Smooth muscle cell (in vitro differentiated cells): ENCODE measurements around the gene ELMO2. TPM values are rescaled to one million over a fixed set of nuclear protein-coding genes. Genes with fewer than 3 reads are reported as not detected.

Source experiments
- DNase-seq: peaks from one replicate; lab custom pipeline; 2025; ENCODE audit not compliant: unreplicated experiment; lab: John Stamatoyannopoulos, UW
- H2AFZ ChIP-seq: fragments of 200-600 bp; sonication (generic); 2 replicates; pipeline ENCODE4 v1.6.0; 2016; ENCODE audit warnings: antibody characterized with exemption, low read depth, mild to moderate bottlenecking
- H3F3A ChIP-seq: fragments of 200-600 bp; sonication (generic); 2 replicates; pipeline ENCODE4 v1.6.0; 2017; ENCODE audit warnings: antibody characterized with exemption, low read depth
- H3K27ac ChIP-seq: fragments of 200-600 bp; sonication (generic); 2 replicates; pipeline ENCODE4 v1.5.1; 2016; ENCODE audit warnings: low read depth, mild to moderate bottlenecking
- H3K27me3 ChIP-seq: fragments of 200-600 bp; sonication (generic); 2 replicates; pipeline ENCODE4 v1.6.1; 2016; ENCODE audit warnings: low read depth, mild to moderate bottlenecking
- H3K36me3 ChIP-seq: fragments of 200-600 bp; sonication (generic); 2 replicates; pipeline ENCODE4 v1.5.1; 2016; ENCODE audit warnings: low read depth
- H3K4me1 ChIP-seq: fragments of 200-600 bp; sonication (generic); 2 replicates; pipeline ENCODE4 v1.5.1; 2016; ENCODE audit warnings: low read depth
- H3K4me2 ChIP-seq: fragments of 200-600 bp; sonication (generic); 2 replicates; pipeline ENCODE4 v1.6.0; 2016; ENCODE audit warnings: mild to moderate bottlenecking
- H3K4me3 ChIP-seq: fragments of 200-600 bp; sonication (generic); 2 replicates; pipeline ENCODE4 v1.5.1; 2016; ENCODE audit warnings: mild to moderate bottlenecking
- H3K79me2 ChIP-seq: fragments of 200-600 bp; sonication (generic); 2 replicates; pipeline ENCODE4 v1.6.0; 2016; ENCODE audit warnings: low read depth, mild to moderate bottlenecking
- H3K9ac ChIP-seq: fragments of 200-600 bp; sonication (generic); 2 replicates; pipeline ENCODE4 v1.6.0; 2016; ENCODE audit warnings: low read depth
- H3K9me3 ChIP-seq: fragments of 200-600 bp; sonication (generic); replicated peaks from 2 replicates; pipeline ENCODE4 v1.5.1; 2016; ENCODE audit warnings: low read depth
- H4K20me1 ChIP-seq: fragments of 200-600 bp; sonication (generic); 2 replicates; pipeline ENCODE4 v1.6.0; 2016; ENCODE audit warnings: low read depth
- WGBS: methylation state at CpG from one replicate; pipeline ENCODE4 v1.1.7; 2016; ENCODE audit warnings: low lambda C conversion rate; 5-methylcytosine and 5-hydroxymethylcytosine counted together
- polyA plus RNA-seq: library from polyadenylated mRNA; unstranded; fragments of >200 nt; fragmentation: Nextera tagmentation; extraction: Ambion mirVana; gene quantifications from 2 replicates; pipeline ENCODE4 v1.2.1, GENCODE V29; 2016
- total RNA-seq: library from RNA; depleted of rRNA; stranded (reverse); fragments of >200 nt; gene quantifications from 2 replicates; pipeline ENCODE4 v1.2.3, GENCODE V29; 2014
- TF ChIP-seq, protein P1 (sequence below): fragments of 200-600 bp; sonication (generic); IDR thresholded peaks from 2 replicates; pipeline ENCODE4 v1.5.1; 2017; ENCODE audit warnings: borderline replicate concordance, mild to moderate bottlenecking, antibody characterized with exemption; ENCODE audit not compliant: insufficient read depth, poor library complexity, severe bottlenecking

The ELMO2 gene
- total and polyA plus RNA-seq, 2 experiments from 2014 or later, result 24.9 to 33.1 TPM

DNA sequence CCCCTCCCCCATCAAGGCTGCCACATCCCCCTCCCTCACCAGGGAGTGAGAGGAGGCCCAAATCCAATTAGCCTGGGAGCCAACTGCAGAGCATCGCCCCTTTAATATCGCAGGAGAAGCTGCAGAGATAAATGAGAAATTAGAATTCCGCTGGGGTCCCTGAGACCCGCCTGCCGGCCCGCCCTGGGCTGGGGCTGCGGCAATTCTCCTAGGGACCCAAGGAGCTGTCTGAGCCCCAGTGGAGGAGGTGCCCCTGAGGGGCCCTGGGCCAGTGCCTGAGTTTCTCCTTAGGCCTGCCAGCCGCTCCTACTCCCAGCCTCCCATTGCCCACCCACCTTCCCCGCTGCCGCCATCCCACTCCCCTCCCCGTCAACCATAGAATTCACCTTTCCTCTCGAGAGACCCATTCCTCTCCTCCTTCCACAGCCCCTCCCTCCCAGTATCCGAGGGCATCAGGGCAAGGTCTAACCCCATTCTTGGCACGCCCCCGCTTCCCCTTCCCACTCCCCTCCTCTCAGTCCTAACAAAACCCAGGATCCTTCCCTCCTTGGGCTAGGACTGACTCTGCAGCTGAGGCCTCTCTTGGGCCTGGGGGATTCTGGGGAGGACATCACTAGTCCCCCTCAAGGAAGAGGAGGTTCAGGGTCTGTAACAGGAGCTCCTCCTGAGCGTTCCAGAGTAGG, 78.1 kb downstream of the ELMO2 start:
- Histone ChIP-seq H3K4me3 (no peak overlapping the region), H3K4me1 (peaks cover 4% of the 10 kb centered on the region), H4K20me1 (no peaks in the 10 kb centered on the region), H3K9ac (no peak overlapping the region), H3K9me3 (no peaks in the 10 kb centered on the region), H3K27ac (no peak overlapping the region), H3K4me2 (no peak overlapping the region), H3K79me2 (no peaks in the 10 kb centered on the region), H3F3A (no peaks in the 10 kb centered on the region), H3K36me3 (no peaks in the 10 kb centered on the region), H3K27me3 (peaks cover 4% of the 10 kb centered on the region), H2AFZ (no peak overlapping the region)
- TF ChIP-seq, protein P1, sequence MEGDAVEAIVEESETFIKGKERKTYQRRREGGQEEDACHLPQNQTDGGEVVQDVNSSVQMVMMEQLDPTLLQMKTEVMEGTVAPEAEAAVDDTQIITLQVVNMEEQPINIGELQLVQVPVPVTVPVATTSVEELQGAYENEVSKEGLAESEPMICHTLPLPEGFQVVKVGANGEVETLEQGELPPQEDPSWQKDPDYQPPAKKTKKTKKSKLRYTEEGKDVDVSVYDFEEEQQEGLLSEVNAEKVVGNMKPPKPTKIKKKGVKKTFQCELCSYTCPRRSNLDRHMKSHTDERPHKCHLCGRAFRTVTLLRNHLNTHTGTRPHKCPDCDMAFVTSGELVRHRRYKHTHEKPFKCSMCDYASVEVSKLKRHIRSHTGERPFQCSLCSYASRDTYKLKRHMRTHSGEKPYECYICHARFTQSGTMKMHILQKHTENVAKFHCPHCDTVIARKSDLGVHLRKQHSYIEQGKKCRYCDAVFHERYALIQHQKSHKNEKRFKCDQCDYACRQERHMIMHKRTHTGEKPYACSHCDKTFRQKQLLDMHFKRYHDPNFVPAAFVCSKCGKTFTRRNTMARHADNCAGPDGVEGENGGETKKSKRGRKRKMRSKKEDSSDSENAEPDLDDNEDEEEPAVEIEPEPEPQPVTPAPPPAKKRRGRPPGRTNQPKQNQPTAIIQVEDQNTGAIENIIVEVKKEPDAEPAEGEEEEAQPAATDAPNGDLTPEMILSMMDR, result no peak
- DNase-seq, result no peak
- WGBS, result 86% methylated on average over 12 of the region's 16 CpGs

DNA sequence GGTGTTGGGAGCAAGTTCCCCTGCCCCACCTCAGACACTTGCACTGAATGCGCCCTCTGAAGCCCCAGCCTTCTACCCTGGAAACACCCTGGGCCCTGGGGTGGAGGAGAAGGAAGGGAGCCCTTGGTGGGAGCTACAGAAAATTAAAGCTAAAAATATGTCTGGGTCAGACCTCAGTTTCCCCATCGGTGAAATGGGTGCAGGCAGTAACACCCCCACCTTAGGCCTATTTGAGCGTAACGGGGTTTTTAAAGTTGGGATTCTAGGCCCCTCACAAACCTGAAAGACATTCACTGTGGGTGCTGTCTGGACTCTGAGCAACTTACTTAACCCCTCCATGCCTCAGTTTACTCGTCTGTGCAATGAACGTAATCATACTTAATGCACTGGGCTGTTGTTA, 78.9 kb downstream of the ELMO2 start:
- TF ChIP-seq, protein P1, result no peak
- H3K27me3 ChIP-seq, result peaks cover 4% of the 10 kb centered on the region
- H3K9me3 ChIP-seq, result no peaks in the 10 kb centered on the region
- H3K9ac ChIP-seq, result no peak overlapping the region
- H3K27ac ChIP-seq, result no peak overlapping the region
- DNase-seq, result no peak
- no peaks in the 10 kb centered on the region for H3K36me3 ChIP-seq
- no peaks in the 10 kb centered on the region for H3F3A ChIP-seq
- no peaks in the 10 kb centered on the region for H3K79me2 ChIP-seq
- H3K4me2 ChIP-seq, result no peak overlapping the region
- WGBS, result 92% methylated on average over 6 of the region's 6 CpGs
- H3K4me1 ChIP-seq, result peaks cover 4% of the 10 kb centered on the region
- no peak overlapping the region for H3K4me3 ChIP-seq
- H4K20me1 ChIP-seq, result no peaks in the 10 kb centered on the region
- H2AFZ ChIP-seq, result no peak overlapping the region

DNA sequence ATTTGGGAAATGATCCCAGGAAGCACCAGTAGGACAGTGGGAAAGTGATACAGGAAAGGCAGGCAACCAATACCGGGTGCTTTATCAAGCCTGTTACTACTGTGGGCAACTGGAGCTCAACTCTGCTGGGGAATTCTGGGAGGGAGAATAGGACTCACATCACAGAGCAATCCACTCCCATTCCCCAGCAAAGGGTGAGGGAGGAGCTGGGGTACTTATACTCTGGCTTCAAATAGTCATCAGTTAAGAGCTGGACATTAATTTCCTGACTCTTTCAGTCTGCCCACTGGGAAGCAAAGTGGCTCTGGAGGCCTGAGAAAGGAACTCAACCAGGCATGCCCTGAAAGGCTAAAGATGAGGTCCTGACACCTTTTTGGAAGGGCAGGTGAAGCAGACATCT, 80.6 kb downstream of the ELMO2 start:
- Histone ChIP-seq H4K20me1 (no peaks in the 10 kb centered on the region), H3F3A (no peaks in the 10 kb centered on the region), H3K27me3 (peaks cover 19% of the 10 kb centered on the region), H3K9me3 (no peaks in the 10 kb centered on the region), H3K4me3 (no peak overlapping the region), H3K36me3 (no peaks in the 10 kb centered on the region), H3K9ac (no peak overlapping the region), H3K4me2 (no peak overlapping the region), H3K79me2 (no peaks in the 10 kb centered on the region), H2AFZ (no peak overlapping the region), H3K4me1 (no peaks in the 10 kb centered on the region), H3K27ac (no peak overlapping the region)
- TF ChIP-seq, protein P1, result no peak
- WGBS, result 76% methylated on average over 1 of the region's 1 CpG
- no peak for DNase-seq
